ENCODE measurements around the gene PLEKHA7.

DNA sequence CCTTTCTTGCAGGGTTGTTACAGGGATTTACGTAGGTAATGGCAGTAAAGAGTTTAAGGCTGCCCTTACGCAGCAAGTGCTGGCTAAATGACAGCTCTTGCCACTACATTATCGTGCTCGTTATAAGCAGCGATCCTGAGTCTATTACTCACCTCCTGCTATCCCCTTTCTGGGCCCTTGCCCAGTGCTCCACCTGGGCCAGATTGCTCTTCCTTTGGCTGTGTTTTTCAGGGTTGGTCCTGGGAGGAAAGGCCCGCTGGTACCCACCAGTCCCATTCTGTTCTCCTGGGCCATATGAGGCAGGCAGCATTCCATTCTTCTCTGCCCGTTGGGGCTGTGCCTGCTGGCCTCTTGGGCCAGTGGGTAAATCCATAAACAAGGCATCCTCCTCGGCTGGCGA is 188.2 kb downstream of the PLEKHA7 start:
- TF ChIP-seq, protein P1, sequence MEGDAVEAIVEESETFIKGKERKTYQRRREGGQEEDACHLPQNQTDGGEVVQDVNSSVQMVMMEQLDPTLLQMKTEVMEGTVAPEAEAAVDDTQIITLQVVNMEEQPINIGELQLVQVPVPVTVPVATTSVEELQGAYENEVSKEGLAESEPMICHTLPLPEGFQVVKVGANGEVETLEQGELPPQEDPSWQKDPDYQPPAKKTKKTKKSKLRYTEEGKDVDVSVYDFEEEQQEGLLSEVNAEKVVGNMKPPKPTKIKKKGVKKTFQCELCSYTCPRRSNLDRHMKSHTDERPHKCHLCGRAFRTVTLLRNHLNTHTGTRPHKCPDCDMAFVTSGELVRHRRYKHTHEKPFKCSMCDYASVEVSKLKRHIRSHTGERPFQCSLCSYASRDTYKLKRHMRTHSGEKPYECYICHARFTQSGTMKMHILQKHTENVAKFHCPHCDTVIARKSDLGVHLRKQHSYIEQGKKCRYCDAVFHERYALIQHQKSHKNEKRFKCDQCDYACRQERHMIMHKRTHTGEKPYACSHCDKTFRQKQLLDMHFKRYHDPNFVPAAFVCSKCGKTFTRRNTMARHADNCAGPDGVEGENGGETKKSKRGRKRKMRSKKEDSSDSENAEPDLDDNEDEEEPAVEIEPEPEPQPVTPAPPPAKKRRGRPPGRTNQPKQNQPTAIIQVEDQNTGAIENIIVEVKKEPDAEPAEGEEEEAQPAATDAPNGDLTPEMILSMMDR (IDR thresholded peaks at IDR 0.05) = no peak
- TF ChIP-seq EP300 (IDR thresholded peaks at IDR 0.05) (no peak), POLR2AphosphoS5 (IDR thresholded peaks at IDR 0.05) (no peak)

Data from upper lobe of left lung (tissue), 4 donors.